A549 (cell line): ENCODE data around the gene PRICKLE1. TPM values are rescaled to one million over a fixed set of nuclear protein-coding genes. Genes with fewer than 3 reads are reported as not detected.

Source experiments
- ATAC-seq, 2 experiments: fragments of 200-7000 bp in 1 of 2; fragments of >200 bp in 1 of 2; cut with Nextera tagmentation in 1 of 2; cut with Tn5 transposase in 1 of 2; 3 replicates each; pipeline versions ENCODE4 v1.8.0 to v1.9.1; 2018 to 2020; ENCODE audit warnings: mild to moderate bottlenecking in 1 of 2, moderate library complexity in 1 of 2
- CTCF ChIA-PET: fragments of 300-600 bp; sonication (Branson Sonifier 250); formaldehyde crosslinking; extraction: SDS; loops from one replicate; lab custom pipeline; 2021; ENCODE audit warnings: antibody characterized with exemption, inconsistent platforms; lab: Yijun Ruan, JAX
- POLR2A ChIA-PET: fragments of 350-600 bp; formaldehyde crosslinking; extraction: SDS; loops from one replicate; lab custom pipeline; 2021; ENCODE audit warnings: antibody characterized with exemption, inconsistent platforms; lab: Yijun Ruan, JAX
- DNase-seq, 2 experiments: peaks; one replicate each; pipeline versions ENCODE4 v3.0.0 to v3.0.0-alpha.2; 2011 to 2016; ENCODE audit warnings: low read depth in 1 of 2, low spot score in 1 of 2
- FAIRE-seq: peaks from 2 replicates; lab custom pipeline; 2011; peaks lifted over from hg19 to GRCh38; lab: Jason Lieb, UNC
- H3K27ac ChIP-seq, 2 experiments: fragments of >200 bp; sonication (Bioruptor Twin); formaldehyde crosslinking; 3 replicates each; pipeline ENCODE4 v1.5.1; 2016 to 2017
- H3K4me1 ChIP-seq: fragments of >200 bp; sonication (Bioruptor Twin); formaldehyde crosslinking; 3 replicates; pipeline ENCODE4 v1.6.1; 2016
- H3K4me2 ChIP-seq: fragments of >200 bp; sonication (Bioruptor Twin); formaldehyde crosslinking; 3 replicates; pipeline ENCODE4 v1.6.1; 2016
- H3K4me3 ChIP-seq: fragments of >200 bp; sonication (Bioruptor Twin); formaldehyde crosslinking; 3 replicates; pipeline ENCODE4 v1.5.1; 2016
- H3K9me3 ChIP-seq: fragments of >200 bp; sonication (Bioruptor Twin); formaldehyde crosslinking; 3 replicates; pipeline ENCODE4 v1.6.1; 2016
- BHLHE40 ChIP-seq: IDR thresholded peaks from 2 replicates; pipeline ENCODE4 v1.6.1; 2012; ENCODE audit warnings: low read depth, low read length, inconsistent platforms
- CBX2 ChIP-seq: fragments of 200-600 bp; sonication (generic); IDR thresholded peaks from 2 replicates; pipeline ENCODE4 v1.6.1; 2016; ENCODE audit warnings: low read depth, mild to moderate bottlenecking, borderline replicate concordance
- CEBPB ChIP-seq, 2 experiments: fragments of >200 bp in 1 of 2; sonication (Bioruptor Twin) in 1 of 2; formaldehyde crosslinking in 1 of 2; IDR thresholded peaks; 2 replicates each; pipeline ENCODE4 v1.6.1; 2012 to 2016
- CHD2 ChIP-seq: fragments of 150-350 bp; IDR thresholded peaks from 2 replicates; pipeline ENCODE4 v1.6.1; 2014; ENCODE audit warnings: low read length; ENCODE audit not compliant: partially characterized antibody
- CHD4 ChIP-seq: fragments of 200-600 bp; sonication (generic); IDR thresholded peaks from 2 replicates; pipeline ENCODE4 v1.6.1; 2016; ENCODE audit warnings: antibody characterized with exemption, mild to moderate bottlenecking, borderline replicate concordance
- EHF ChIP-seq: fragments of 250-450 bp; sonication (Bioruptor Pico); IDR thresholded peaks from 2 replicates; pipeline ENCODE4 v1.5.0; 2020; ENCODE audit warnings: mild to moderate bottlenecking
- FOSB ChIP-seq: fragments of 250-450 bp; sonication (Bioruptor Pico); IDR thresholded peaks from 2 replicates; pipeline ENCODE4 v1.5.0; 2020; ENCODE audit warnings: mild to moderate bottlenecking, moderate library complexity
- FOXS1 ChIP-seq: fragments of 250-450 bp; sonication (Bioruptor Pico); IDR thresholded peaks from 2 replicates; pipeline ENCODE4 v1.5.0; 2020; ENCODE audit warnings: mild to moderate bottlenecking, moderate library complexity
- GATA3 ChIP-seq: IDR thresholded peaks from 2 replicates; pipeline ENCODE4 v1.6.1; 2012; ENCODE audit warnings: borderline replicate concordance
- HES2 ChIP-seq: fragments of >200 bp; sonication (Bioruptor Twin); formaldehyde crosslinking; IDR thresholded peaks from 2 replicates; pipeline ENCODE4 v1.6.1; 2016
- HEYL ChIP-seq: fragments of 250-450 bp; sonication (Bioruptor Pico); IDR thresholded peaks from 2 replicates; pipeline ENCODE4 v1.8.0; 2021; ENCODE audit warnings: mild to moderate bottlenecking, moderate library complexity
- MAFK ChIP-seq: fragments of 450-650 bp; IDR thresholded peaks from 2 replicates; pipeline ENCODE4 v1.6.1; 2014; ENCODE audit not compliant: partially characterized antibody
- MYC ChIP-seq: IDR thresholded peaks from 2 replicates; pipeline ENCODE4 v1.6.1; 2012; ENCODE audit warnings: mild to moderate bottlenecking, inconsistent platforms, low read length, improper control_type of control experiment, borderline replicate concordance
- POLR2A ChIP-seq: IDR thresholded peaks from 2 replicates; pipeline ENCODE4 v1.6.1; 2012; ENCODE audit warnings: mild to moderate bottlenecking, low read length
- POLR2AphosphoS2 ChIP-seq: conservative IDR thresholded peaks from 2 replicates; pipeline ENCODE4 v1.6.1; 2012; ENCODE audit warnings: low read length, improper control_type of control experiment, inconsistent platforms
- RCOR1 ChIP-seq: fragments of 150-350 bp; IDR thresholded peaks from 2 replicates; pipeline ENCODE4 v1.6.1; 2014; ENCODE audit warnings: antibody characterized with exemption, low read length, low read depth
- SMC3 ChIP-seq: fragments of >200 bp; sonication (Bioruptor Twin); formaldehyde crosslinking; IDR thresholded peaks from 3 replicates; pipeline ENCODE4 v1.6.1; 2018; ENCODE audit warnings: inconsistent platforms
- USF2 ChIP-seq: fragments of 450-650 bp; IDR thresholded peaks from 2 replicates; pipeline ENCODE4 v1.6.1; 2014; ENCODE audit warnings: antibody characterized with exemption
- ZSCAN20 ChIP-seq: fragments of 250-450 bp; sonication (Bioruptor Pico); IDR thresholded peaks from 2 replicates; pipeline ENCODE4 v1.8.0; 2022; ENCODE audit warnings: mild to moderate bottlenecking, moderate library complexity
- WGBS: methylation state at CpG from one replicate; pipeline ENCODE4 v1.1.6; 2017; ENCODE audit errors: missing lambda C conversion rate; 5-methylcytosine and 5-hydroxymethylcytosine counted together
- polyA plus RNA-seq, 4 experiments: library from polyadenylated mRNA; depleted of rRNA in 3 of 4; stranded (reverse); fragments of >200 nt; fragmentation: RNase III in 1 of 4; extraction: RNeasy Plus Mini Kit Qiagen cat#74134 plus additional on column Dnase treatment in 1 of 4; gene quantifications; 2 replicates in 3 of 4; 3 replicates in 1 of 4; pipeline ENCODE4 v1.2.3, GENCODE V29; 2011 to 2017
- TF ChIP-seq, protein P1 (sequence below): IDR thresholded peaks from 2 replicates; pipeline ENCODE4 v1.6.1; 2012

PRICKLE1 gene
- polyA plus RNA-seq, 2 of the 4 experiments (the other 2 are of a cell fraction) = 1.5 to 1.8 TPM

GRCh38 chr12:42538203-42538602, 51.3 kb downstream of the PRICKLE1 start:
- ChIA-PET CTCF (no interaction called here), POLR2A (no interaction called here)
- Histone ChIP-seq H3K4me2 (no peak overlapping the region), H3K27ac (no peak overlapping the region), H3K4me1 (no peaks in the 10 kb centered on the region), H3K4me3 (no peak overlapping the region), H3K9me3 (no peaks in the 10 kb centered on the region)
- ATAC-seq (no peak), FAIRE-seq (no peak), DNase-seq (no peak)
- WGBS = 22% methylated on average over 3 of the region's 3 CpGs
- no peak for TF ChIP-seq FOSB (CRISPR knock-in tag)
- TF ChIP-seq HES2 = no peak
- TF ChIP-seq CHD2 = no peak
- no peak for TF ChIP-seq HEYL (CRISPR knock-in tag)
- peak; percentile 91 for TF ChIP-seq MAFK

GRCh38 chr12:42534184-42534838, 55.2 kb downstream of the PRICKLE1 start:
- no peak overlapping the region for H3K4me2 ChIP-seq
- no peak overlapping the region for H3K27ac ChIP-seq
- H3K9me3 ChIP-seq = no peaks in the 10 kb centered on the region
- ChIA-PET CTCF (no interaction called here), POLR2A (no interaction called here)
- 60% methylated on average over 4 of the region's 4 CpGs for WGBS
- ATAC-seq = no peak
- DNase-seq = no peak
- no peak for FAIRE-seq
- no peaks in the 10 kb centered on the region for H3K4me1 ChIP-seq
- H3K4me3 ChIP-seq = no peak overlapping the region
- TF ChIP-seq MYC (no peak), SMC3 (no peak), POLR2AphosphoS2 (no peak), RCOR1 (no peak), ZSCAN20 (CRISPR knock-in tag) (no peak), POLR2A (no peak), BHLHE40 (no peak), CHD4 (no peak), USF2 (no peak)

GRCh38 chr12:42530284-42530683, 59.3 kb downstream of the PRICKLE1 start:
- TF ChIP-seq GATA3 (no peak), CEBPB (IDR thresholded peaks at IDR 0.05) (no peak), MAFK (peak; percentile 56), FOXS1 (CRISPR knock-in tag) (no peak)
- TF ChIP-seq, all 56 proteins: peak for 1
- POLR2A ChIA-PET = no interaction called here
- ATAC-seq = no peak
- Histone ChIP-seq H3K4me2 (no peak overlapping the region), H3K27ac (no peak overlapping the region), H3K4me1 (no peaks in the 10 kb centered on the region), H3K9me3 (no peaks in the 10 kb centered on the region), H3K4me3 (no peak overlapping the region)
- FAIRE-seq = no peak
- WGBS = 85% methylated on average over 2 of the region's 2 CpGs
- no peak for DNase-seq
- CTCF ChIA-PET = no interaction called here

GRCh38 chr12:42525444-42525843, 64.1 kb downstream of the PRICKLE1 start:
- DNase-seq = no peak
- TF ChIP-seq CBX2 (no peak), EHF (CRISPR knock-in tag) (no peak), GATA3 (no peak)
- TF ChIP-seq, protein P1, sequence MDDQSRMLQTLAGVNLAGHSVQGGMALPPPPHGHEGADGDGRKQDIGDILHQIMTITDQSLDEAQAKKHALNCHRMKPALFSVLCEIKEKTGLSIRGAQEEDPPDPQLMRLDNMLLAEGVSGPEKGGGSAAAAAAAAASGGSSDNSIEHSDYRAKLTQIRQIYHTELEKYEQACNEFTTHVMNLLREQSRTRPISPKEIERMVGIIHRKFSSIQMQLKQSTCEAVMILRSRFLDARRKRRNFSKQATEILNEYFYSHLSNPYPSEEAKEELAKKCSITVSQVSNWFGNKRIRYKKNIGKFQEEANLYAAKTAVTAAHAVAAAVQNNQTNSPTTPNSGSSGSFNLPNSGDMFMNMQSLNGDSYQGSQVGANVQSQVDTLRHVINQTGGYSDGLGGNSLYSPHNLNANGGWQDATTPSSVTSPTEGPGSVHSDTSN = no peak
- ATAC-seq = no peak
- H3K4me1 ChIP-seq = no peaks in the 10 kb centered on the region
- 5% methylated on average over 1 of the region's 1 CpG for WGBS
- no peak overlapping the region for H3K4me2 ChIP-seq
- ChIA-PET CTCF (no interaction called here), POLR2A (interaction anchor here (0.6 kb wide), 1 partner anchor 1574 kb away, joined by 3 read pairs; no protein-coding TSS in a partner anchor)
- no peak overlapping the region for H3K4me3 ChIP-seq
- FAIRE-seq = no peak
- H3K9me3 ChIP-seq = no peaks in the 10 kb centered on the region
- no peak overlapping the region for H3K27ac ChIP-seq
